HG02852 (cell line): Measurements from ENCODE around the gene ZFHX3.
A peak's percentile ranks its signal among the peaks of the same experiment; 100 is the strongest.
"Not testable (repeated sequence)": the region's sequence is repeated elsewhere in the genome, so short reads cannot be mapped to it uniquely, and the experiment has no call there.

Experiments used
- ATAC-seq: cut with Tn5 transposase; IDR thresholded peaks from one replicate; pipeline ENCODE4 v1.9.1; 2021; ENCODE audit warnings: mild to moderate bottlenecking, moderate library complexity; ENCODE audit not compliant: unreplicated experiment

ZFHX3 gene

GRCh38 chr16:73024571-73025105, 23.3 kb downstream of the ZFHX3 start:
- no peak for ATAC-seq

GRCh38 chr16:73023752-73024570, 24.0 kb downstream of the ZFHX3 start:
- ATAC-seq: no peak

- ATAC-seq: no peak
Observed at GRCh38 chr16:73023320-73023719, 24.6 kb downstream of the ZFHX3 start.

- ATAC-seq: no peak
Observed at GRCh38 chr16:73022534-73022933, 25.4 kb downstream of the ZFHX3 start.

DNA sequence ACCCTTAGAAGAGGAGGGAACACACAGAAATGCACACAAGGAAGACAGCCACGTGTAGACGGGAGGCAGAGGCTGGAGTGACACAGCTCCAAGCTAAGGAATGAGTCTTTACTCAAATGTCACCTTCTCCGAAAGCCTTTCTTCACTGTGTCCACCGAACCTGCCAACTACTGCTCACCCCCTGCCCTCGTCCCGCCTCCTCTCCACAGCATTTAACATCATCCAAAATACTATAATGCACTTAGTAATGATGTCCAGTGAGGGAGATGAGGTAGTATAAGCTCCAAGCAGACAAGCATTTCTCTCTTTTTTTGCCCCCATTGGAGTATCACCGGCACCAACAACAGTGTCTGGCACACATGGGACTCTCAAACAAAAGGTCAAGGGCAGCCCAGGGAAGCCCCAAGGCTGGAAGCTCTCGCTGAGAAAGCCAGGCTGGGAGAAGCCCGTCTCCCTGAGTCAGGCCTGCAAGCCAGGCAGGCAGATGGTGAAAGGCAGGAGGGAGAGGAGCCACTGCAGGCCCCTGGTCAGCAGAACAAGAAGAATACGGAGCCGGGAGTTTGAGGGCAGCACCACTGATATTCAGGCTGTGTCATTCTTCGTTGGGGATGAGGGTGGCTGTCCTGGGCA, 25.9 kb downstream of the ZFHX3 start:
- no peak for ATAC-seq

- ATAC-seq: no peak
Observed at GRCh38 chr16:73020409-73020884, 27.5 kb downstream of the ZFHX3 start.

DNA sequence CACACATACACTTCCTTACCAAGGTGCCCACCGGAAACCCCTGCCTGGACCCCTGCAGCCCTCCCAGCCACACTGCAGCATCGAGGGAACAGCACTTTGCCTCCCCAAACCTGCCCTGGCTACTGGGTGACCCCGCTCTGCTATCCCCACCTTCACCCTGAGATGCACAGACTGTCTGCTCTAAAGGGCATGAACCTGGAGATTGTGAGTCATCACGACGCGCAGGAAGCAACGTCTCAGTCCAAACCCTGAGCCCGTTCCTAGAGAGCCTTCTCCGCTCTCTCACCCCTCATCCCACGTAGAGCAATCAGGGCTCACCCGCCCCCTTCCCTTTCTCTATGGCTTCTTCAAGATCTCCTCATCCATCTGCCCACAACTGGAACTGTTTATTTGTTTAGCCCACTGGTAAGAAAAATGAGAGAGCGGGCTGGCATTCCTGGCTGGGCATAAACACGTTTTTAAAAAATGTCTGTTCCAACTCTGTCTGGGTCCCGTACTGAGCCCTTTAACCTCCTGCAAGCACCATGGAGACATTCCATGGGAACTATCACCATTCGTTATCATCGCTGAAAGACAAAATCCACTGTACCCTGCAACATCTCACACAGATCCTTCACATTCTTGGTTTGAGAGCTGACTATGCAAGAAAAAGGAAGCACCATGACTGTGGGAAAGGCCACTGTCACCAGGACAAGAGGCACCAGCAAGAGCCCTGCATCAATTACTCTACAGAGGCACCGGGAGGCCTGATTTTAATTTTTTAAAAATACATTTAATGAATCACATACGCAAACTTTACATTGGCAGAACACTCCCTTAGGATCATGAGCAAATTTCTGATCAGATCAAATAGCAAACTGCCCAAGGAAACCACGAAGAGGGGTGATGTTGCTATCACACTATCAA, 28.2 kb downstream of the ZFHX3 start:
- ATAC-seq: no peak

- no peak for ATAC-seq
Observed at GRCh38 chr16:73018821-73019456, 29.0 kb downstream of the ZFHX3 start.

- no peak for ATAC-seq
Observed at GRCh38 chr16:73017321-73017720, 30.6 kb downstream of the ZFHX3 start.

GRCh38 chr16:73016488-73016830, 31.5 kb downstream of the ZFHX3 start:
- ATAC-seq: peak; percentile 55

- peak; percentile 69 for ATAC-seq
Observed at GRCh38 chr16:73015612-73016487, 32.1 kb downstream of the ZFHX3 start.

DNA sequence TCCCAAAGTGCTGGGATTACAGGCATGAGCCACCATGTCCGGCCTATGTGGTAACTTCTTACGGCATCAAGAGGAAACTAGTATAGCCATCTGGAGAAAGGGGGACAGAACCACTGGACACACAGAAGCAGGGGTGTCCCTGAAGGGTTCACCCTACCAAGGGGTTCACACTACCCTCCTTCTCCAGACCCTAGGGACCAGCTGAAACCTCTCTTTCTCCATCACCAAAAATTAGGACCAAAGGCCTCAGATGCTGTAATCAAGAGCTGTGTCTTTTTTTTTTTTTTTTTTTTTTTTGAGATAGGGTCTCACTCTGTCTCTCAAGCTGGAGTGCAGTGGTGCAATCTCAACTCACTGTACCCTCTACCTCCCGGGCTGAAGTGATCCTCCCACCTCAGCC, 33.2 kb downstream of the ZFHX3 start:
- no peak for ATAC-seq

DNA sequence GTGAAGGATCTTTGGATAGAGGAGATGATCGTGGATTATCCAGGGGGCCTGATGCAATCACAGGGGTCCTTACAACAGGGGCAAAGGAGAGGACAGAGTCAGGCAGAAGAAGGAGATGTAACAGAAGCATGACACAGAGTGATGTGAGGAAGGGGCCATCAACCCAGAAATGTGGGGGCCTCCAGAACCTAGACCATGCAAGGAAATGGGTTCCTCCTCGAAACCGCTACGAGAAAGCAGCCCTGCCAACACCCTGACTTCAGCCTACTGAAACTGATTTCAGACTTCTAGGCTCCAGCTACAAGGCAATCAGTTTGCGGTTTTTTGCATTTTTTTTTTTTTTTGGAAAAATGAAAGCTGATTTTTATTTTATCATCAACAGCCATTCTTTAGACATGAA, 34.0 kb downstream of the ZFHX3 start:
- no peak for ATAC-seq

DNA sequence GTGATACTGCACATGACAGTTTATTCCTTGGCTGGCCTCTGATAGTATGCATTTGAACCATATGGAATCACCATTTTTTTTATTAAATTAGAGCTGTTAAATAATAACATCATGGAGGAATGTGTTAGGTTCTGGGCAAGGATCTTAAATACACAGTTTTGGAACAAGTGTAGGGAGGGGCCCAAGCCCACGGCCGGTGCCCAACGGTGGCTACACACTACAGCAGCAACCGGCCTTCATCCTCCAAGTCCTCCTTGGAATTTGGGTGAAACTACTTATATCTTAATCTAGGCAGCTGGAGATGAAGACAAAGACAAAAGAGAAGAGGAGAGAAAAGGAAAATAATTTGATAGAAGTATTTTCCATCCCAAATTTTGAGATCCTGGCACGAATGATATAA, 35.6 kb downstream of the ZFHX3 start:
- ATAC-seq: no peak

DNA sequence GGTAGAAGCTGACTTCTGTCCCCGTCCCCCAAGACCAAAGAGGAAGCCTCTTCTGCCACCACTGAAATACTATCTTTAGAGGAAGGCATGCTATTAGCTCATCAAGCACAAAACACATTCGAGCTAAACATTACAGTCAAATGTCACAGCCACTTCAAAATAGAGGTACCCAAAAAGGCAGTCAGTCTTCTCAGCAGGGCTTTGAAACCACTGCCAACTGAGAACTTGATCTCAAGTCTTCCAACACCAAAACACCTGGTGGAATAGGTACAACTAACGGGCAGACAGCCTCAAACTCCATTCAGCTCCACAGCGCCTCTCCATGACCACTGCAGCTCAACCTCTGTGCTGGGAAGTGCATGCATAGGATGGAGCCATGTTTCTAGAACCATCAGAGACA, 36.0 kb downstream of the ZFHX3 start:
- no peak for ATAC-seq

DNA sequence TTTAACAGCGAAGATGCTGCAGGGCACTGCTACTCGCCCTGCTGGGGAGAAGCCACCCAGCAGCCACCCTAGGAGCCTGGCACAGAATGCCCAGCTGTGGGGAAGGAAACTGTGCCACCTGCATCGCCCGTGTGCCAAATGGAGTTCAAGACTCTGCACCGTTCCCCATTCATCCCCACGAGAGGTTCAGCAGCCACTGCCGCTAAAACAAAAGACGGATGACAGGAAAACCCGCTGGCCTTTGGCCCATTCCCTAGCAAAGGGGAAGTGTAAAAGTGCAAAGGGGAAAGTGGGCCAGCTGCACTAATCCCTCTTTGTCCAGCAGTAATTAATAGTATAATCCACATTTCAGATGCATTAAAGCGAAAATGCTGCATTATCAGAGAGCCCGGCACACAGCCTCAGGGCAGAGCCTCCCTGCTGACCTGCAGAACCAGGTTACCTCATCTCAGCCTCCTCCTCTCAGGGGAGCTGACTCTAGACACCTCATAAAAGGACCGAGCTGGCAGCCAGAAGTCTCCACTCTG, 37.7 kb downstream of the ZFHX3 start:
- ATAC-seq: no peak

DNA sequence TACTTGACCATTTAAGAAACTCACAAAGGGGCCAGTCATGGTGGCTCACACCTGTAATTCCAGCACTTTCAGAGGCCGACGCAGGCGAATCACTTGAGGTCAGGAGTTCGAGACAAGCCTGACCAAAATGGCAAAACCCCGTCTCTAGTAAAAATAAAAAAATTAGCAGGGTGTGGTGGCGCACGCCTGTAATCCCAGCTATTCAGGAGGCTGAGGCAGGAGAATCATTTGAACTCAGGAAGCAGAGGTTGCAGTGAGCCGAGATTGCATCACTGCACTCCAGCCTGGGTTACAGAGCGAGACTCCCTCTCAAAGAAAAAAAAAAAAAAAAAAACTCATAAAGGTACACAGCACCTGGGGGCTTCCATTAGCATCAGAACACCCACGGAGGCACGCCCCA, 38.2 kb downstream of the ZFHX3 start:
- not testable (repeated sequence) for ATAC-seq

DNA sequence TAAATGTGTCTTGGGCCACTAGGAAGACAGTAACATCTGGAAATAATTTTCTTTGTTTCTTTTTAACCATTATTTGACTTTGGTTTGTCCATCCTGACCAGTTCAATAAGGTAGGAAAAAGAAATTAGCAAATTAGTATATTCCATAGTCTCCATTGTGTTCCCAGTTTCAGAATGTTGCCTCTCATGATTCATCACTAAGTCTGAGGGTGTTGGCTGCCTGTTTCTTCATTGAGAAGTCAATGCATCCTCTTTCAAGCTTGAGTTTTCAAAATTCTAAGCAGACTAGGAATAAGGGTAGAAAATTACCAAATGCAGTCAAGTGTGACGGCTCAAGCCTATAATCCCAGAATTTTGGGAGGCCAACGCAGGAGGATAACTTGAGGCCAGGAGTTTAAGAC, 41.9 kb downstream of the ZFHX3 start:
- ATAC-seq: no peak

GRCh38 chr16:73002866-73003265, 45.1 kb downstream of the ZFHX3 start:
- no peak for ATAC-seq
